A673 (cell line): ENCODE measurements around the gene IMPDH1. TPM values are rescaled to one million over a fixed set of nuclear protein-coding genes. Genes with fewer than 3 reads are reported as not detected.

ENCODE experiments used
- BruUV-seq: library from RNA; stranded (reverse); fragments of 400-500 nt; replicated peaks from 2 replicates; lab custom pipeline; 2021; lab: Mats Ljungman, UMichigan
- CTCF ChIA-PET: fragments of 300-600 bp; sonication (Branson Sonifier 250); formaldehyde crosslinking; loops from one replicate; lab custom pipeline; 2022; ENCODE audit warnings: antibody characterized with exemption; lab: Charles Lee
- POLR2A ChIA-PET: fragments of 300-600 bp; sonication (Branson Sonifier 250); formaldehyde crosslinking; loops from one replicate; lab custom pipeline; 2022; ENCODE audit warnings: antibody characterized with exemption; ENCODE audit not compliant: low non-redundant PET; lab: Charles Lee
- DNase-seq: peaks from one replicate; pipeline ENCODE4 v3.0.0-alpha.2; 2015; ENCODE audit warnings: low spot score
- H3K27ac ChIP-seq: fragments of 200-600 bp; sonication (generic); 2 replicates; pipeline ENCODE4 v1.5.1; 2016; ENCODE audit warnings: mixed run types, low read depth, mild to moderate bottlenecking, mixed read lengths, antibody characterized with exemption, low read length; ENCODE audit not compliant: poor library complexity, severe bottlenecking
- H3K27me3 ChIP-seq: fragments of 200-600 bp; sonication (generic); replicated peaks from 2 replicates; pipeline ENCODE4 v1.6.1; 2017; ENCODE audit warnings: mixed run types, low read depth, mild to moderate bottlenecking, mixed read lengths, antibody characterized with exemption, low read length; ENCODE audit not compliant: insufficient read depth, poor library complexity
- H3K36me3 ChIP-seq: fragments of 200-600 bp; sonication (generic); 2 replicates; pipeline ENCODE4 v1.6.1; 2016; ENCODE audit warnings: mixed run types, mild to moderate bottlenecking, mixed read lengths, antibody characterized with exemption, low read length; ENCODE audit not compliant: insufficient read depth, poor library complexity, severe bottlenecking
- H3K4me1 ChIP-seq: fragments of 200-600 bp; sonication (generic); 2 replicates; pipeline ENCODE4 v1.6.1; 2017; ENCODE audit warnings: mixed run types, mild to moderate bottlenecking, mixed read lengths, antibody characterized with exemption, low read length; ENCODE audit not compliant: insufficient read depth, poor library complexity, severe bottlenecking
- H3K4me3 ChIP-seq: fragments of 200-600 bp; sonication (generic); 2 replicates; pipeline ENCODE4 v1.5.1; 2016; ENCODE audit warnings: low read depth, mixed run types, mild to moderate bottlenecking, mixed read lengths, low read length; ENCODE audit not compliant: poor library complexity, severe bottlenecking
- H3K9me3 ChIP-seq: fragments of 200-600 bp; sonication (generic); 2 replicates; pipeline ENCODE4 v1.6.1; 2016; ENCODE audit warnings: mixed run types, low read depth, mild to moderate bottlenecking, mixed read lengths, antibody characterized with exemption, low read length; ENCODE audit not compliant: poor library complexity, severe bottlenecking
- EZH2 ChIP-seq: fragments of 200-600 bp; sonication (generic); IDR thresholded peaks from 2 replicates; pipeline ENCODE4 v1.6.1; 2017; ENCODE audit warnings: borderline replicate concordance, low read depth, mild to moderate bottlenecking, mixed read lengths, antibody characterized with exemption, low read length; ENCODE audit not compliant: poor library complexity, severe bottlenecking
- intact Hi-C: fragments of 100-400 bp; cut with micrococcal nuclease; formaldehyde crosslinking; loops from one replicate; pipeline ENCODE4 v1.10.0; 2022; ENCODE audit not compliant: unreplicated experiment
- total RNA-seq: library from RNA; stranded (reverse); gene quantifications from 2 replicates; pipeline ENCODE4 v1.2.3, GENCODE V29; 2021
- TF ChIP-seq, protein P1 (sequence below): fragments of 300-800, 200-600 bp; sonication (generic); conservative IDR thresholded peaks from 2 replicates; pipeline ENCODE4 v1.5.1; 2017; ENCODE audit warnings: low read depth, mild to moderate bottlenecking, antibody characterized with exemption, low read length, moderate library complexity, mixed read lengths

Gene IMPDH1
- total RNA-seq, 1 experiment from 2014 or later = 92.6 TPM

DNA sequence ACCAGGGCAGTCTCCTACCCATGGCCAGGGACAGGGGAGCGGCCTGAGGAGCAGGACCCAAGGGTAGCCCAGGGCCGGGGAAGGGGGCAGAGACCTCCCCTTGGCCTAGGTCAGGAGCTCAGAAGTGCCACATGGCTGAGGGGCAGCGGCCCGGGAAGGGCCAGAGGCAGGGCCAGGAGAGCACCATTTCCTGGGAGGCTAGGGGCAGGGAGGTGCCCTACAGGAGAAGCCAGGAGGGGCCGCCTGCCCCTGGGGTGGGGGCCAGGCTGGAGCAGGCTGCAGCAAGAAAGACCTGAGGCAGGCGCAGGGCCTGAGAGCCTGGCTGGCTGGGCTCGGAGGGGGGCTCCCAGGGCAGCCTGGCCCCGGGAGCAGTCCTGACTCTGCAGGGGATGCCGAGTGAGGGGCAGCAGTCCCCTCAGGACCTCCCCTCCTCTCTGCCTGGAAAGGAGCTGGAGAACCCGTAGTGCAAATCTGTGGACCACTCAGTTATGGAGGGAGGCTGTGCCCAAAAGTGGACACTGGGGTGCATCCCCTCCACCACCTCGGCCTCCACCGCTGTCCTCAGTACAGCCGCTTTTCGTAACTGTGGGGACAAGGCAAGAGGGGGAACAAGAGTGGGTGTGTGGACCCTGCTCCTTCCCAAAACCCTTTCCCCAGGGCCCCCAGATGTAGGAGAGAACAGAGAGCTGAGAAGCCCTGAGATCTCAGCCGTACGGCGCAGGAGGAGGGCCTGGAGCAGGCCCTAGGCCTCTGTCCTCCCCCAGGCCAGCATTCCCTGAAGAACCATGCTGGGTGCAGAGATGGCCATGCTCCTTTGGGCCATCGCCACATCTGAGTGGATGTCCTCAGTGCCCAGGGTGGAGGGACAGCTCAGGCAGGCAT lies 17.1 kb downstream of the IMPDH1 start:
- DNase-seq = no peak
- peaks cover 37% of the 10 kb centered on the region for H3K36me3 ChIP-seq
- H3K9me3 ChIP-seq = no peaks in the 10 kb centered on the region
- BruUV-seq = no TSS peak
- POLR2A ChIA-PET = no interaction called here
- CTCF ChIA-PET = no interaction called here
- H3K4me1 ChIP-seq = peaks cover 5% of the 10 kb centered on the region
- H3K27me3 ChIP-seq = no peaks in the 10 kb centered on the region
- TF ChIP-seq EZH2 = no peak
- no peak overlapping the region for H3K4me3 ChIP-seq
- H3K27ac ChIP-seq = no peak overlapping the region
- intact Hi-C loops = no loop called here

DNA sequence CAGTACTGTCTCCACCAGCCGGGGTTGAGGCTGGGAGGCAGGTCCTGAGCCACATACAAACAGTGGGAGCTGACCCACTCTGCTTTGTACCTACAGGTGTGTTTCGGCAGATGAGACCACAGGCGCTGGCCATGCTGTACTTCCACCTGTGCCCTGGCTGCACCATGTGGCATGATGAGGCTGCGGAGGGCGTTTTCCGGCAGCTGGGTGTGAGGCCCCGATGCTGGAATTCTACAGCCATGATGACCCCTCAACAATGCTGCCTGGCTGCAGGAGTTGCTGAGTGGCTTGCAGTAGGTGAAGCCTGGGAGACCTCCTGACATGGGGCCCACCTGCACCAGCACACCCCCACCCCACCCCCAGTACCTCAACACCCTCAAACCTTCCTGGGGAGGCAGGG lies 18.0 kb downstream of the IMPDH1 start:
- H3K27me3 ChIP-seq = no peaks in the 10 kb centered on the region
- TF ChIP-seq, protein P1, sequence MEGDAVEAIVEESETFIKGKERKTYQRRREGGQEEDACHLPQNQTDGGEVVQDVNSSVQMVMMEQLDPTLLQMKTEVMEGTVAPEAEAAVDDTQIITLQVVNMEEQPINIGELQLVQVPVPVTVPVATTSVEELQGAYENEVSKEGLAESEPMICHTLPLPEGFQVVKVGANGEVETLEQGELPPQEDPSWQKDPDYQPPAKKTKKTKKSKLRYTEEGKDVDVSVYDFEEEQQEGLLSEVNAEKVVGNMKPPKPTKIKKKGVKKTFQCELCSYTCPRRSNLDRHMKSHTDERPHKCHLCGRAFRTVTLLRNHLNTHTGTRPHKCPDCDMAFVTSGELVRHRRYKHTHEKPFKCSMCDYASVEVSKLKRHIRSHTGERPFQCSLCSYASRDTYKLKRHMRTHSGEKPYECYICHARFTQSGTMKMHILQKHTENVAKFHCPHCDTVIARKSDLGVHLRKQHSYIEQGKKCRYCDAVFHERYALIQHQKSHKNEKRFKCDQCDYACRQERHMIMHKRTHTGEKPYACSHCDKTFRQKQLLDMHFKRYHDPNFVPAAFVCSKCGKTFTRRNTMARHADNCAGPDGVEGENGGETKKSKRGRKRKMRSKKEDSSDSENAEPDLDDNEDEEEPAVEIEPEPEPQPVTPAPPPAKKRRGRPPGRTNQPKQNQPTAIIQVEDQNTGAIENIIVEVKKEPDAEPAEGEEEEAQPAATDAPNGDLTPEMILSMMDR = no peak
- TF ChIP-seq EZH2 = no peak
- peaks cover 10% of the 10 kb centered on the region for H3K4me1 ChIP-seq
- no peak overlapping the region for H3K27ac ChIP-seq
- no TSS peak for BruUV-seq
- no peak overlapping the region for H3K4me3 ChIP-seq
- DNase-seq = no peak
- POLR2A ChIA-PET = no interaction called here
- CTCF ChIA-PET = no interaction called here
- intact Hi-C loops = no loop called here
- no peaks in the 10 kb centered on the region for H3K9me3 ChIP-seq
- peaks cover 28% of the 10 kb centered on the region for H3K36me3 ChIP-seq

DNA sequence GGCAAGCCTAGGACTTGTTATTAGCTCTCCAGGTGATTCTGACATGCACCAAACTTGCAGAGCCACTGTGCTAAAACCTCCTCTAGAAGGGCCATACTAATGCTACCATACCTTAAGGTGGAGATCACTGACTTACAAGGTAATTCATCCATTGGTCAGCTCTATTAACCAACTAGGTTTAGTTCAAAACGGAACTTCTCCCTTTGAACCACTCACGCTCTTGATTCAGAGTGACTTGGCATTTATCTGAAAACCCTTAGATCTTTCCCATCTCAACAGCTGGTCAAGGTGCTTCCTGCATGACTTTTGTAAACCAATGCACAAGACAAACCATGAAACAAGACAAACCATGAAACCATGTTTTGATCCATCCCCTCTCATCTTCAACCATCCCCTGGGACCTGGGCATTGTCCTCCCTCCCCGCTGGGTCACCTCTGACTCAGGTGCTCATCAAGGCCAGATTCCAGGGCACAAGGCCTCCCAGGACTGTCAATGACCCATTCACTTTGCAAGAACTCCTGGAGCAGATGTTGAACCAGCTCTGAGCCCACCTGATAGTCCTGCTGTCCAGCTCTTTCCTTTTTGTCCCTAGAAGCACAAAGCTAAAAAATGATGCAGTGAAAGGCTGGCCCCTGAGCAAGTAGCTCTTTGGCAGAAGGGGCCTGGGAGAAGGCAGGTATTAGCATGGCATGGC lies 18.8 kb downstream of the IMPDH1 start:
- H3K9me3 ChIP-seq = no peaks in the 10 kb centered on the region
- no TSS peak for BruUV-seq
- no peak overlapping the region for H3K4me3 ChIP-seq
- intact Hi-C loops = no loop called here
- CTCF ChIA-PET = interaction anchor here (0.6 kb wide), 1 partner anchor 36 kb away, joined by 3 read pairs; no protein-coding TSS in a partner anchor
- H3K27me3 ChIP-seq = no peaks in the 10 kb centered on the region
- DNase-seq = no peak
- H3K4me1 ChIP-seq = peaks cover 10% of the 10 kb centered on the region
- TF ChIP-seq EZH2 = no peak
- TF ChIP-seq, protein P1 = no peak
- H3K27ac ChIP-seq = no peak overlapping the region
- POLR2A ChIA-PET = no interaction called here
- H3K36me3 ChIP-seq = peaks cover 21% of the 10 kb centered on the region
